ENCODE measurements around the gene CSNK2B. TPM values are rescaled to one million over a fixed set of nuclear protein-coding genes. Genes with fewer than 3 reads are reported as not detected.

Gene CSNK2B
- total RNA-seq, 2 donors from 2014 or later, result 155 to 171 TPM

DNA sequence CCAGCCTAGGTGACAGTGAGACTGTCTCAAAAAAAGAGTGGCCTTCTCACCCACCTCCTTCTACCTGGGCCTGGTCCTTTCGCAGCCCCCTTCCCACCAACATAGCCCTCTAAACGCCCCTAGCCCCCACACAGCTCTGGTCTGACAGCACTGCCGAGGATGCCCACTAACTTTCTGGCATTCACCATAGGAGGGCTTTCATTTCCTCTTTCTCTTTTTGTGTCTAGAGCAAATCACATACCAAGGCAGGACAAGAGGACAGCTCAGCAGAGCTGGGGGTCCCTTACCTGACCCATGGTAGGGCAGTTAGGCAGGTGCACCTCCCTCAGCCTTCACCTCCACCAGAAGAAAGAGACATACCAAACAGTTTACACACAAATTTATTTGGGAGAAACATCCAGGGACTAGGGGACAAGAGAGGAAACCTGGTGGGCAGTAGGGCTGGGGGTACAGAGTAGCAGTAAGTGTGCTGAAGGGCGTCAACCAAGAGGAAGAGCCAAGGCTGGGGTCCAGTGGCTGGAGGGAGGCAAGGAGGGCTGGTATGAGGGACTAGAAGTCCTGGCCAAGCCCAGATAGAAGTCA, 10.5 kb downstream of the CSNK2B start:
- Mint-ChIP-seq H3K27me3 (ENCODE audit: insufficient read depth) (peaks cover 6% of the 10 kb centered on the region), H3K36me3 (ENCODE audit: low read depth) (peaks cover 18% of the 10 kb centered on the region), H3K4me1 (peaks cover 7% of the 10 kb centered on the region), H3K27ac (no peak overlapping the region), H3K4me3 (no peak overlapping the region), H3K9me3 (no peaks in the 10 kb centered on the region)
- no peaks in the 10 kb centered on the region for H3K4me1 ChIP-seq (ENCODE audit: control insufficient read depth, insufficient read depth, low read length)
- peaks cover 1% of the 10 kb centered on the region for H3K27me3 ChIP-seq (ENCODE audit: control insufficient read depth, insufficient read depth, low read length, poor library complexity, severe bottlenecking)
- 86 to 100% methylated on average over 1 to 4 of the region's 4 CpGs for WGBS, 2 experiments (ENCODE audit: insufficient coverage in 1 of 2, insufficient read length in 1 of 2)
- no peak for DNase-seq
- no peak for TF ChIP-seq CTCF (conservative IDR thresholded peaks at IDR 0.05)
- H3K4me3 ChIP-seq (ENCODE audit: low read length), result no peak overlapping the region
- H3K9ac ChIP-seq (ENCODE audit: extremely low read depth, low read length, poor library complexity, severe bottlenecking), result no peak overlapping the region
- no peak overlapping the region for H3K27ac ChIP-seq (ENCODE audit: low read depth, low read length)
- no peaks in the 10 kb centered on the region for H3K9me3 ChIP-seq (ENCODE audit: control insufficient read depth, low read length)
- peaks cover 15% of the 10 kb centered on the region for H3K36me3 ChIP-seq (ENCODE audit: control insufficient read depth, insufficient read depth, low read length)

- WGBS, 2 experiments (ENCODE audit: insufficient coverage in 1 of 2, insufficient read length in 1 of 2), result 78 to 82% methylated on average over 5 to 6 of the region's 6 CpGs
- H3K36me3 Mint-ChIP-seq (ENCODE audit: low read depth), result peaks cover 13% of the 10 kb centered on the region
These were observed 11.0 kb downstream of the CSNK2B start for GRCh38 chr6:31676904-31677303.

GRCh38 chr6:31677955-31678354, 12.1 kb downstream of the CSNK2B start:
- no peak for DNase-seq
- H3K4me1 ChIP-seq (ENCODE audit: control insufficient read depth, insufficient read depth, low read length), result no peaks in the 10 kb centered on the region
- no peak overlapping the region for H3K4me3 Mint-ChIP-seq
- no peak overlapping the region for H3K9ac ChIP-seq (ENCODE audit: extremely low read depth, low read length, poor library complexity, severe bottlenecking)
- H3K36me3 Mint-ChIP-seq (ENCODE audit: low read depth), result peaks cover 5% of the 10 kb centered on the region
- no peak overlapping the region for H3K4me3 ChIP-seq (ENCODE audit: low read length)
- no peaks in the 10 kb centered on the region for H3K9me3 Mint-ChIP-seq
- no peaks in the 10 kb centered on the region for H3K9me3 ChIP-seq (ENCODE audit: control insufficient read depth, low read length)
- peaks cover 7% of the 10 kb centered on the region for H3K27me3 ChIP-seq (ENCODE audit: control insufficient read depth, insufficient read depth, low read length, poor library complexity, severe bottlenecking)
- WGBS, 2 experiments (ENCODE audit: insufficient coverage in 1 of 2, insufficient read length in 1 of 2), result 76 to 84% methylated on average over 8 of the region's 8 CpGs
- peaks cover 6% of the 10 kb centered on the region for H3K36me3 ChIP-seq (ENCODE audit: control insufficient read depth, insufficient read depth, low read length)
- H3K27me3 Mint-ChIP-seq (ENCODE audit: insufficient read depth), result peaks cover 17% of the 10 kb centered on the region
- H3K27ac ChIP-seq (ENCODE audit: low read depth, low read length), result no peak overlapping the region
- H3K27ac Mint-ChIP-seq, result no peak overlapping the region
- no peak for TF ChIP-seq CTCF (conservative IDR thresholded peaks at IDR 0.05)
- peaks cover 10% of the 10 kb centered on the region for H3K4me1 Mint-ChIP-seq

More at GRCh38 chr6:31676904-31677303, 11.0 kb downstream of the CSNK2B start:
- Histone ChIP-seq H3K4me1 (ENCODE audit: control insufficient read depth, insufficient read depth, low read length) (no peaks in the 10 kb centered on the region), H3K9me3 (ENCODE audit: control insufficient read depth, low read length) (no peaks in the 10 kb centered on the region), H3K4me3 (ENCODE audit: low read length) (no peak overlapping the region), H3K27me3 (ENCODE audit: control insufficient read depth, insufficient read depth, low read length, poor library complexity, severe bottlenecking) (peaks cover 6% of the 10 kb centered on the region), H3K36me3 (ENCODE audit: control insufficient read depth, insufficient read depth, low read length) (peaks cover 10% of the 10 kb centered on the region), H3K9ac (ENCODE audit: extremely low read depth, low read length, poor library complexity, severe bottlenecking) (no peak overlapping the region), H3K27ac (ENCODE audit: low read depth, low read length) (no peak overlapping the region)
- H3K27me3 Mint-ChIP-seq (ENCODE audit: insufficient read depth), result peaks cover 11% of the 10 kb centered on the region
- H3K4me1 Mint-ChIP-seq, result peaks cover 10% of the 10 kb centered on the region
- H3K27ac Mint-ChIP-seq, result no peak overlapping the region
- DNase-seq, result no peak
- no peaks in the 10 kb centered on the region for H3K9me3 Mint-ChIP-seq
- H3K4me3 Mint-ChIP-seq, result no peak overlapping the region
- no peak for TF ChIP-seq CTCF (conservative IDR thresholded peaks at IDR 0.05)

Measured in endodermal cell (in vitro differentiated cells).